Uterus (tissue), 2 donors: ENCODE data around the gene PTPRN2.

Experiments used
- CTCF ChIP-seq, 4 experiments: fragments of 200-600 bp in 2 of 4; fragments of 450-650 bp in 2 of 4; sonication (generic) in 2 of 4; IDR thresholded peaks; one replicate each; pipeline ENCODE4 v1.5.1; 2016 to 2019; ENCODE audit warnings: antibody characterized with exemption in 4 of 4, mild to moderate bottlenecking in 2 of 4, moderate library complexity in 1 of 4
- POLR2A ChIP-seq, 2 donors: fragments of 450-650 bp; IDR thresholded peaks; one replicate each; pipeline ENCODE4 v1.6.1; 2016; ENCODE audit warnings: antibody characterized with exemption in 2 of 2, mild to moderate bottlenecking in 1 of 2, moderate library complexity in 1 of 2

- no peak for TF ChIP-seq CTCF (IDR thresholded peaks at IDR 0.05)
- TF ChIP-seq POLR2A (IDR thresholded peaks at IDR 0.05), result no peak
Measured at GRCh38 chr7:157822688-157823031, 765.0 kb downstream of the PTPRN2 start.
